Naive thymus-derived CD8-positive, alpha-beta T cell (primary cell): ENCODE measurements around the gene WBP2. TPM values are rescaled to one million over a fixed set of nuclear protein-coding genes. Genes with fewer than 3 reads are reported as not detected.
"Not testable (repeated sequence)": the region's sequence is repeated elsewhere in the genome, so short reads cannot be mapped to it uniquely, and the experiment has no call there.

Experiments used
- ATAC-seq, 2 donors: fragments of 150-1000 bp; cut with Tn5 transposase in 1 of 2; sonication (Bioruptor Pico), chemical (Tn5 transposase) in 1 of 2; 1 replicate in 1 of 2; 2 replicates in 1 of 2; pipeline ENCODE4 v1.10.0; 2021; ENCODE audit warnings: mild to moderate bottlenecking in 2 of 2, moderate library complexity in 2 of 2
- POLR2A ChIA-PET: fragments of 350-600 bp; sonication (Branson Sonifier 250); formaldehyde crosslinking; loops from one replicate; lab custom pipeline; 2021; ENCODE audit warnings: antibody characterized with exemption; lab: Charles Lee
- DNase-seq, 10 donors: peaks; one replicate each; pipeline versions ENCODE4 v3.0.0 to v3.0.0-alpha.2; 2020 to 2022
- H3K27ac Mint-ChIP-seq, 10 donors: one replicate each; pipeline ENCODE4 v1.8.0; 2020 to 2022; ENCODE audit warnings: mild to moderate bottlenecking in 10 of 10, mixed read lengths in 10 of 10, moderate library complexity in 4 of 10, inconsistent platforms in 1 of 10
- H3K27me3 Mint-ChIP-seq, 5 donors: one replicate each; pipeline ENCODE4 v1.8.0; 2021 to 2022; ENCODE audit warnings: mixed read lengths in 5 of 5
- H3K36me3 Mint-ChIP-seq, 3 donors: one replicate each; pipeline ENCODE4 v1.8.0; 2020 to 2022; ENCODE audit warnings: mixed read lengths in 3 of 3, mild to moderate bottlenecking in 2 of 3, inconsistent platforms in 1 of 3
- H3K4me1 Mint-ChIP-seq, 4 donors: one replicate each; pipeline ENCODE4 v1.8.0; 2021 to 2022; ENCODE audit warnings: mixed read lengths in 4 of 4
- H3K4me3 Mint-ChIP-seq, 10 donors: one replicate each; pipeline ENCODE4 v1.8.0; 2020 to 2022; ENCODE audit warnings: mild to moderate bottlenecking in 10 of 10, mixed read lengths in 10 of 10, moderate library complexity in 6 of 10, inconsistent platforms in 1 of 10
- H3K9me3 Mint-ChIP-seq, 9 donors: one replicate each; pipeline ENCODE4 v1.8.0; 2020 to 2022; ENCODE audit warnings: mixed read lengths in 9 of 9, mild to moderate bottlenecking in 3 of 9, inconsistent platforms in 1 of 9, moderate library complexity in 1 of 9
- polyA plus RNA-seq, 3 donors: library from polyadenylated mRNA; unstranded; fragments of 300-500 nt; fragmentation: Illumina TruSeq; gene quantifications; one replicate each; pipeline ENCODE4 v1.2.3, GENCODE V29; 2021
- total RNA-seq, 8 experiments: library from RNA in 2 of 8; stranded (reverse) in 2 of 8; gene quantifications; one replicate each; pipeline ENCODE4 v1.2.3 and lab custom pipeline; 2021 to 2026

The WBP2 gene
- total and polyA plus RNA-seq, 5 experiments from 2014 or later = 58.1 to 156 (median 95.1) TPM

- DNase-seq (no peak), ATAC-seq (no peak)
- Mint-ChIP-seq H3K9me3 (no peaks in the 10 kb centered on the region), H3K27me3 (peaks cover 0 to 2% (median 0%) of the 10 kb centered on the region in 5 donors), H3K36me3 (no peaks in the 10 kb centered on the region), H3K4me3 (peak overlapping the region; percentile 80 to 92 (median 87)), H3K4me1 (peaks cover 19 to 52% (median 50%) of the 10 kb centered on the region in 4 donors), H3K27ac (peak overlapping the region; percentile 86 to 96 (median 94))
- POLR2A ChIA-PET = interaction anchor here (0.6 to 14.9 kb wide), 23 partner anchors 7 to 1570 kb away, joined by 3 to 288 read pairs (median 4); partner anchors contain the start of genes FBF1, GALK1, MRPL38 and TRIM65
Observed at GRCh38 chr17:75875182-75875939, 20.2 kb upstream of the WBP2 start.

DNA sequence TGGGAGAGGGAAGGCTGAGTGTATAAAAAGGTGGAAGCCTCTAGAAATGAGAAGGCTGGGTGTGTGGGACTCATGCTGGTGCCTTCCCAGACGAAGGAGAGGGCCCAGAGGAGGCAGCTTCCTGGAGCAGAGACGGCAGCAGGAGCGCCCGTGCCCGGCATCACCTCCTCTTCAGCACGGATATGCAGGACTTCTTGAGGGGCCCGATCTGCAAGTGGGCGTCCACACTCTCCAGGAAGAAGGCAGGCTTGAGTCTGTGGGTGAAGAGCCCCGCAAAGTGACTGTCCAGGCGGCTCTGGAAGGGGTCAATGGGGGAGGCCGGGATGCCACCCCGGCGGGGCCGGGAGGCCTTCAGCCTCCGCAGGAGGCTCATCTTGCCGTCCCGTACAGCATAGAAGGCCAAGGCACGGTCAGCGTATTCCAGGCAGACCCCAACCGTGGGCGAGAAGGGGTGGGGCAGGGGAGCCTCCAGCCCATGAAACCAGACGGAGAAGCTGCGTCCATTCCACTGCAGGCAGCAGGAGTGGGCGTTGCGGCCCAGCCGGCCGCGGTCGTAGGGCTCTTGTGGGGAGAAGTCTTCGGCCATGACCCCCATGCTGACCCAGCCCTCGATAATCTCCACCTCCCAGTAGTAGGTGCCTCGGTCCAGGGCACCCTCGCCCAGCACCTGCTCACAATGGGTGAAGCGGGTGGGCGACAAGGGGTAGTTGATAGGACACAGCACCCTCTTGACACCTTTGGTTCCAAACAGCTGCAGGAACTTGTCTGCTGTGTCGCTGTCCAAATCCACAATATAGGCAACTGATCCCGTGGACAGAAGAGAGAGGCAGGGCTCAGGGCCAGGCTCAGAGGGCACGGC lies 19.4 kb upstream of the WBP2 start:
- DNase-seq (no peak), ATAC-seq (no peak)
- Mint-ChIP-seq H3K4me1 (peaks cover 19 to 52% (median 49%) of the 10 kb centered on the region in 4 donors), H3K9me3 (no peaks in the 10 kb centered on the region), H3K27me3 (peaks cover 0 to 2% (median 0%) of the 10 kb centered on the region in 5 donors), H3K4me3 (peak overlapping the region in 4 of 10 donors; percentile 23 to 54 (median 28)), H3K36me3 (no peaks in the 10 kb centered on the region), H3K27ac (peak overlapping the region in 9 of 10 donors; percentile 31 to 95 (median 76))
- POLR2A ChIA-PET = interaction anchor here (0.9 to 14.9 kb wide), 9 partner anchors 16 to 96 kb away, joined by 3 to 288 read pairs (median 8); partner anchors contain the start of genes MRPL38, TRIM65, UNC13D and UNK

GRCh38 chr17:75873587-75874322 lies 18.6 kb upstream of the WBP2 start:
- POLR2A ChIA-PET = interaction anchor here (0.9 to 14.9 kb wide), 6 partner anchors 15 to 120 kb away, joined by 3 to 288 read pairs (median 7); partner anchors contain the start of genes GALK1, TRIM65, UNC13D and UNK
- peak overlapping the region in 4 of 10 donors; percentile 23 to 30 (median 26) for H3K4me3 Mint-ChIP-seq
- H3K27ac Mint-ChIP-seq = peak overlapping the region; percentile 69 to 97 (median 87)
- H3K9me3 Mint-ChIP-seq = no peaks in the 10 kb centered on the region
- no peak for DNase-seq
- no peaks in the 10 kb centered on the region for H3K36me3 Mint-ChIP-seq
- peaks cover 19 to 52% (median 47%) of the 10 kb centered on the region in 4 donors for H3K4me1 Mint-ChIP-seq
- no peaks in the 10 kb centered on the region for H3K27me3 Mint-ChIP-seq
- no peak for ATAC-seq

GRCh38 chr17:75872434-75873351 lies 17.6 kb upstream of the WBP2 start:
- H3K4me3 Mint-ChIP-seq = peak overlapping the region in 6 of 10 donors; percentile 7 to 62 (median 43)
- ATAC-seq (peak; percentile 45 to 59), DNase-seq (peak in 9 of 10 donors; percentile 23 to 83 (median 63))
- no peaks in the 10 kb centered on the region for H3K9me3 Mint-ChIP-seq
- POLR2A ChIA-PET = interaction anchor here (0.9 to 14.9 kb wide), 7 partner anchors 10 to 119 kb away, joined by 3 to 288 read pairs (median 6); partner anchors contain the start of genes GALK1, MRPL38, TRIM65 and UNC13D
- H3K27me3 Mint-ChIP-seq = no peaks in the 10 kb centered on the region
- H3K36me3 Mint-ChIP-seq = no peaks in the 10 kb centered on the region
- peaks cover 18 to 48% (median 44%) of the 10 kb centered on the region in 4 donors for H3K4me1 Mint-ChIP-seq
- peak overlapping the region; percentile 31 to 97 (median 88) for H3K27ac Mint-ChIP-seq

GRCh38 chr17:75870228-75870627 lies 15.1 kb upstream of the WBP2 start:
- H3K27ac Mint-ChIP-seq = peak overlapping the region in 5 of 10 donors; percentile 7 to 52 (median 15)
- H3K27me3 Mint-ChIP-seq, H3K9me3 Mint-ChIP-seq, H3K4me3 Mint-ChIP-seq, ATAC-seq, DNase-seq, H3K36me3 Mint-ChIP-seq: not testable (repeated sequence)
- H3K4me1 Mint-ChIP-seq = peaks cover 2 to 33% (median 26%) of the 10 kb centered on the region in 4 donors
- POLR2A ChIA-PET = interaction anchor here (1.5 kb wide), 1 partner anchor 8 kb away, joined by 4 read pairs; the partner anchor contains the start of gene TRIM47

DNA sequence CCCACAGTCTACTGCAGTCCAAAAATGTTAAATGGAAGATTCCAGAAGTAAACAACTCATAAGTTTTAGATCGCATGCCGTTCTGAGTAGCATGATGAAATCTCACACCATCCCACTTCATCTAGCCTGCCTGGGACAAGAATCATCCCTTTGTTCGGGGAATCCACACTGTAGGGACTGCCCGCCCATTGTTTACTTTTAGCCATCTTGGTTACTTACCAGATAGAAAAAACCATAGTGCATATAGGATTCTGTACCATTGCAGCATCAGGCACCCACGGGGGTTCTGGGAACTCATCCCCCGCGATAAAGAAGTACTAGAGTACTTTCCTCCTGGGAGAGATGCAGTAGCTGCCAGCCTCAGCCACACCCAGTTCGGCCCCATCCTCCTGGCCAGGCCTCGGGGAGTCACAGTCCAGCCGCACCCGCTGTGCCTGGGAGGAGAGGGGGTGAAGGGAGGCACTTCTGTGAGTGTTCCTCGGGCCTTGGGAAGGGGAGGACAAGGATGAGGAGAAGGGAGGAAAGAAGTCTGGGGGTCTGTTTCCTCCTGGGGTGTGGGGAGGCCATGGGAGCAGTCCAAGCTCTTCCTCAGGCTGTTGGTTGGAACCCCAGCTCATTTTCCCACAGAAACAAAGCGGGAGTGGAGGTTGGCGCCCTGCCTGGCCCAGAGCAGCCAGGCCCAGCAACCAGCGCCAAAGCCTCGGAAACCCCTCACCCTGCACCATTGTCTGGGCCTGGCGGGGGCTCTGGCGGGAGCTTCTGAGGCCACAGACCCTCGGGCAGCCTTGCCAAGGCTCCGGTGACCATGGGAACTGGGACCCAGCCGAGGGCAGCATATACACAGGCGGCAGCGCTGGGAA lies 14.4 kb upstream of the WBP2 start:
- H3K4me1 Mint-ChIP-seq = peaks cover 2 to 36% (median 29%) of the 10 kb centered on the region in 4 donors
- no peaks in the 10 kb centered on the region for H3K36me3 Mint-ChIP-seq
- H3K27me3 Mint-ChIP-seq = no peaks in the 10 kb centered on the region
- H3K4me3 Mint-ChIP-seq = no peak overlapping the region
- ATAC-seq = no peak
- no peaks in the 10 kb centered on the region for H3K9me3 Mint-ChIP-seq
- H3K27ac Mint-ChIP-seq = peak overlapping the region in 3 of 10 donors; percentile 7 to 64 (median 52)
- DNase-seq = no peak
- POLR2A ChIA-PET = interaction anchor here (0.6 to 1.5 kb wide), 3 partner anchors 9 to 950 kb away, joined by 3 to 4 read pairs (median 3); partner anchors contain the start of gene TRIM47

- ATAC-seq, DNase-seq, H3K4me3 Mint-ChIP-seq, H3K36me3 Mint-ChIP-seq, H3K27me3 Mint-ChIP-seq, H3K9me3 Mint-ChIP-seq: not testable (repeated sequence)
- POLR2A ChIA-PET = interaction anchor here (0.6 to 1.5 kb wide), 5 partner anchors 7 to 203 kb away, joined by 3 to 4 read pairs (median 3); partner anchors contain the start of gene TRIM47
- H3K4me1 Mint-ChIP-seq = peaks cover 6 to 36% (median 33%) of the 10 kb centered on the region in 4 donors
- H3K27ac Mint-ChIP-seq = peak overlapping the region in 2 of 10 donors; percentile 53 to 64
Observed at GRCh38 chr17:75868730-75869281, 13.7 kb upstream of the WBP2 start.

DNA sequence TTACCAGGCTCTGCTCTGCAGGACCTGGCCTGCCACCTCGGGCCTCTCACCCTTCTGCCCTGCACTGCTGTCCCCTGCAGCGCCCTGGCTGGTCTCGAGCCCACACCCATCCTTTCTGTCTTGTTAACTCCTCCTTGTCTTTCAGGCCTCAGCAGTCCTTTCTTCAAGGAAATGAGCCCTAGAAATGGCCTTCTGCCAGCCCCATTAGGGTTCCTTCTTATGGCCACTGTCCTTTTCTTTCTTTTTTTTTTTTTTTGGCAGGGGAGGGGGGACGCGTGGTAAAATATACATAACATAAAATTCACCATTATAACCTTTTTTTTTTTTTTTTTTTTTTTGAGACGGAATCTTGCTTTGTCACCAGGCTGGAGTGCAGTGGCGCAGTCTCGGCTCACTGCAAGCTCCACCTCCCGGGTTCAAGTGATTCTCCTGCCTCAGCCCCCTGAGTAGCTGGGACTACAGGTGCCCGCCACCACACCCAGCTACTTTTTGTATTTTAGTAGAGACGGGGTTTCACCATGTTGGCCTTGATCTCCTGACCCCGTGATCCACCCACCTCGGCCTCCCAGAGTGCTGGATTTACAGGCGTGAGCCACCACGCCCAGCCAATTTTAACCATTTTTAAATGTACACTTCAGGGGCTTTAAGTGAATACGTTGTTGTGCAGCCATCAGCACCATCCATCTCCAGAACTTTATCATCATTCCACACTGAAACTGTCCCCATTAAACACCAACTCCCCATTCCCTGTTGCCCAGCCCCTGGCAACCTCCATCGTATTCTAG lies 10.5 kb upstream of the WBP2 start:
- H3K4me3 Mint-ChIP-seq = peak overlapping the region in 1 of 10 donors; percentile 26
- H3K27me3 Mint-ChIP-seq, H3K9me3 Mint-ChIP-seq, DNase-seq, H3K36me3 Mint-ChIP-seq, ATAC-seq: not testable (repeated sequence)
- POLR2A ChIA-PET = interaction anchor here (0.6 to 14.7 kb wide), 3 partner anchors 10 to 63 kb away, joined by 3 to 288 read pairs (median 4); partner anchors contain the start of genes TRIM47 and WBP2
- peaks cover 9 to 30% (median 22%) of the 10 kb centered on the region in 4 donors for H3K4me1 Mint-ChIP-seq
- peak overlapping the region in 6 of 10 donors; percentile 25 to 90 (median 72) for H3K27ac Mint-ChIP-seq

DNA sequence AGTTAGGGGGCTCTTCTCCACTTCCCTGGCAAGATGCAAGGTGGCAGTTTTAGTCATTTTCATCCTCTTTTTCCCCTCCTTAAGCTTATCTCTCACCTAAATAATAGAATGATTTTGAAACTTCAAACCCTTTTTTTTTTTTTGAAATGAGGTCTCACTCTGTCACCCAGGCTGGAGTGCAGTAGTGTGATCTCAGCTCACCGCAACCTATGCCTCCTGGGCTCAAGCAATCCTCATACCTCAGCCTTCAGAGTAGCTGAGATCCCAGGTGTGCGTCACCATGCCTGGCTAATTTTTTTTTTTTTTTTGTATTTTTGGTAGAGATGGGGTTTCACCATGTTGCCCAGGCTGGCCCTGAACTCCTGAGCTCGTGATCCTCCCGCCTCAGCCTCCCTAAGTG lies 9.8 kb upstream of the WBP2 start:
- not testable (repeated sequence) for H3K27me3 Mint-ChIP-seq, DNase-seq, H3K9me3 Mint-ChIP-seq, H3K36me3 Mint-ChIP-seq
- Mint-ChIP-seq H3K27ac (peak overlapping the region in 8 of 10 donors; percentile 35 to 90 (median 64)), H3K4me1 (peaks cover 9 to 30% (median 22%) of the 10 kb centered on the region in 4 donors), H3K4me3 (peak overlapping the region in 4 of 10 donors; percentile 14 to 50 (median 45))
- ATAC-seq = peak; percentile 39 to 41
- POLR2A ChIA-PET = interaction anchor here (0.8 to 14.7 kb wide), 4 partner anchors 9 to 114 kb away, joined by 4 to 288 read pairs (median 11); partner anchors contain the start of genes ACOX1, TEN1, TRIM47 and WBP2
